Stimulated activated CD8-positive, alpha-beta memory T cell treated with anti-CD3 and anti-CD28 coated beads, Interleukin-12 subunit alpha, Interleukin-12 subunit beta, amount 100 ng/mL, for 4 hours (primary cell): ENCODE results near the gene FBXW9.
"Not testable (repeated sequence)": the region's sequence is repeated elsewhere in the genome, so short reads cannot be mapped to it uniquely, and the experiment has no call there.

Experiments
- DNase-seq: peaks from one replicate; pipeline ENCODE4 v3.0.0-alpha.2; 2020; ENCODE audit warnings: low read depth

The FBXW9 gene

DNA sequence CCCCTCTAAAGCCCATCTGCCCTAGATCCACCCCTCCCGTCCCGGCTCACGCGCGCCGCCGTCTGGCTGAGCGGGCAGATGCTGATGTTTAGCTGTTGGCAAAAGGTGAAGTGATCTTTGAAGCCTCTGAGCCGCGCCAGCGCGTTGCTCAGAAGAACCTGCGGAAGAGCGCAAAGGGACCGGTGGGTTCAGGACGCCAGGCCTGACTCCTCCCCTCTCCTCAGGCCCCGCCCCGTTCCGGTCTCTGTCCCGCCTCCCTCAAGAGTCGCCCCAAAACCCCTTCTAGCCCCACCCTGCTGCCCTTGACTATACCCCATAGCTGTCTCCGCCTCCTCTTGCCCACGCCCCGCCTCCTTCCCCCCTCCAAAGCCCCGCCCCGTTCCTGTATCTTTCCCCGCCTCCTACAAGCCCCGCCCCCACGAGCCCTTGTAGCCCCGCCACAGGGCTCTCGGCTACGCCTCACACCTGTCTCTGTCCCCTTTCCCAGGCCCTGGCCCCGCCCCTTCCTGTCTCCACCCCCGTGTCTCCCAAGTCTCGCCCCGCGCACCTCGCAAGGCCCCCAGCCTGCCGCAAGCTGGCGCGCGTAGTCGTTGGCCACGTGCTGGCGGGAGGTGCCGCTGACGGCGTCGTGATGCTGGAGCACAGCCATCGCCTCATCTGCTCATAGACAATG is 39.4 kb downstream of the FBXW9 start:
- no peak for DNase-seq

DNA sequence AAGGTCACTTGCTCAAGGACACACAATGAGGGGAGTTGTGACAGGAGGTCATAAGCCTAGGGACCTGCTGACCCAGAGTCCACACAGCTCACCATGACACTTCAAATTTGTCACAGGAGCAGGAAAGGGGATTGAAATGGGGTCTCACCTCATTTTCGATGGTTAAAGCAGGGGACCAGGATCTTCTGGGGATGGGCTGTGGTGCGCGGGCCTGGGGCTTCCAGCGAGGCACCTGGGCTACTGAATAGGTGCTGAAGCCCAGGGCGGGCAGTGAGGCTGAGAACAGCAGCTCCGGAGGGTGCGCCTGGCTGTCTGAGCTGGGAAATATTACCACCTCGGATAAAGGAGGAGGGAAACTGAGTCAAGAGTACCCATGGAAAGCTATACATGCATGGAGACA is 40.9 kb downstream of the FBXW9 start:
- no peak for DNase-seq

DNA sequence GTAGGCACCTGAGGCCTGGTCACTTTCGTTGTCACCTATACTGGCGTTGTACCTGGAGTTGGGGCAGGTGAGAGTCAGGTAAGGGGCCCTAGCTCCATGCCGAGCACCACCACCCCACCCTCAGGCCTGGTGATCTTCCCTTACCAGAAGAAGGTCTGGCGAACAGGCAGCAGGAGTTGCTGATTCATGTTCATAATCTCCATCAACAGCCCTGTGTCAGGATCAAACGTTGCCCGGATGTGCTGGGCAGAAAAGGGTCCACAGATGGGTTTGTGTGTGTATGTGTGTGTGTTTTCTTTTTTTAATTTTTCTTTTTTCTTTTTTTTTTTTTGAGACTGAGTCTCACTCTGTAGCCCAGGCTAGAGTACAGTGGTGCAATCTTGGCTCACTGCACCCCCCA is 44.2 kb downstream of the FBXW9 start:
- no peak for DNase-seq

DNA sequence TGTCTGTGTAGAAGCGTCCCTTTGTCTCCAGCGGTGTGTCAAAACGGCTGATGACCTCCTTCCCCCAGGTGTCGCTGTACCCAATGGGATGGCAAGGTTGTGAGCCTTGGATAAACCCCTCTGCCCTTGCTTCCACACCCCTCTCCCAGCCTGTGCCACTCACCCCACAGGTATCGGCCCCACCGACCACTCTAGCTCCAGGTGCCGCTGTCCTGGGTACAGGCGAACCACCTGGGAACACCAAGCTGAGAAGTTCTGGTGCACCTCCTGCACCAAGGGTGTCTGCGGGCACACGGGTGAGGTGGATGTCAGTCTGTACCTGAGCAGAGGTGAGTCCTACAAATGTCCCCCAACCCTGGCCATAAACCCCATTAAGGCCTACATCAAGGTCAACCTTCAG is 46.5 kb downstream of the FBXW9 start:
- DNase-seq, result no peak

DNA sequence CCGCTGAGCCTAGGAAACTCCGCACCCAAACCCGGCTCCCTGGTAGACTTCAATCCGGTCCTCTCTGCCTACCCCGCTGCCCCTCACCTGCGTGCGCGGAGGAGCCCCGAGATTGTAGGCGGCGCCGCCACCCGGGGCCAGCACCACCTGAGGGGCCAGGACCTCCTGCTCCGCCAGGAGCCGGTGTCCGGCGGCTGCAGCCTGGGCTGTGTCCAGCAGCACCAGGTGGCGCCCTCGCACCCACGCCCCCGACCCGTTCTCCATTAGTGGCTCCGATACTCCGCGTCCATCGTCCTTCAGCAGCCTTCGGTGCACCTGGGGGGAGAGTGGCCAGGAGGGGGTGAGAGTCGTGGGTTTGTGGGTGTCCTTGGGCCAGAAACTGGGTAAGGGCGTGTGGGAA is 48.3 kb downstream of the FBXW9 start:
- no peak for DNase-seq

DNA sequence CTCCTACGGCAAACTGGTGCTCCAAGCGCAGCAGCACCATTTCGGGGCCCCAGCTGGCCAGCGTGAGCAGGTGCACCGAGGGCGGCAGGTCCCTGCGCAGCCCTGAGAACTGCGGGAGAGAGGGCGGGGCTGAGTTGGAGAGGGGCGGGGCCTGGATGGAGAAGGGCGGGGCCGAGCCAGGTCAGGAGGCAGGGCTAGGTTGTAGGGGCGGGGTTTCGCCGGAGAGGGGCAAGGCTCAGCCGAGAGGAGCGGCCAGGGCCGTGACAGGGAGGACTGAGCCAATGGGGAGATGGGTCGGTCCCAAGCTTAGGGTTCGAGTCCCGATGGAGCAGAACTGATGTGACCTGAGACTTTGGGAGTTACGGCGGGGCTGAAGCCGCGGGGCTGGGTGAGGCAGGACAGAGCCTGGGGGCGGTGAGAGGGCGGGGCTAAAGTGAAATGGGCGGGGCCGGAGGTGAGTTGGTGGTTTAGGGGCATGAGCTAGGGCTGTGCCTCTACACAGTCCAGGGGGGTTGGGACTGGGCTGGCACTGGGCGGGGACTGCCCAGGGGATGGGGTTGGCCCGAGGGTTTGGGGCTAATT is 48.9 kb downstream of the FBXW9 start:
- DNase-seq, result no peak

- no peak for DNase-seq
These were observed 49.4 kb downstream of the FBXW9 start for GRCh38 chr19:12647047-12647446.

GRCh38 chr19:12646551-12646950 is 49.9 kb downstream of the FBXW9 start:
- no peak for DNase-seq

- not testable (repeated sequence) for DNase-seq
These were observed 52.7 kb downstream of the FBXW9 start for GRCh38 chr19:12643716-12644115.

- no peak for DNase-seq
These were observed 53.9 kb downstream of the FBXW9 start for GRCh38 chr19:12642506-12642905.

DNA sequence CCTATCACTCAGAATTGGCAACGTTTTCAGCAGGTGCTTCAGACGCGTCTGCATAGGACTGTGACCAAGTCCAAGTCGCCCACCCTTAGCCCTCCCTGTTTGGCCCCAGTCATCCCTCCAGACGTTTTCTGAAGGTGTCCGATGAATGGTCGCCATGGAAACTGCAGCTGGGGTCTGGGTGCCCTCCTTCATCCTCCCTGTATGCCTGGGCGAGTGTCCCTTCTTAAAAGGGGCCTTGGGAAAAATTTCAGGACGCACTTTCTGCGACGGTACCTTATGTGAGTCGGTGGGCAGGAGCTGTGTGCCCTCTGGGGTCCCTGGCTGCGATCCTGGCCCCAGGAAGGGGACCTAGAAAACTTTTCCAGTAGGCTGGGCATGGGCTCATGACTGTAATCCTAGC is 55.0 kb downstream of the FBXW9 start:
- DNase-seq, result no peak

DNA sequence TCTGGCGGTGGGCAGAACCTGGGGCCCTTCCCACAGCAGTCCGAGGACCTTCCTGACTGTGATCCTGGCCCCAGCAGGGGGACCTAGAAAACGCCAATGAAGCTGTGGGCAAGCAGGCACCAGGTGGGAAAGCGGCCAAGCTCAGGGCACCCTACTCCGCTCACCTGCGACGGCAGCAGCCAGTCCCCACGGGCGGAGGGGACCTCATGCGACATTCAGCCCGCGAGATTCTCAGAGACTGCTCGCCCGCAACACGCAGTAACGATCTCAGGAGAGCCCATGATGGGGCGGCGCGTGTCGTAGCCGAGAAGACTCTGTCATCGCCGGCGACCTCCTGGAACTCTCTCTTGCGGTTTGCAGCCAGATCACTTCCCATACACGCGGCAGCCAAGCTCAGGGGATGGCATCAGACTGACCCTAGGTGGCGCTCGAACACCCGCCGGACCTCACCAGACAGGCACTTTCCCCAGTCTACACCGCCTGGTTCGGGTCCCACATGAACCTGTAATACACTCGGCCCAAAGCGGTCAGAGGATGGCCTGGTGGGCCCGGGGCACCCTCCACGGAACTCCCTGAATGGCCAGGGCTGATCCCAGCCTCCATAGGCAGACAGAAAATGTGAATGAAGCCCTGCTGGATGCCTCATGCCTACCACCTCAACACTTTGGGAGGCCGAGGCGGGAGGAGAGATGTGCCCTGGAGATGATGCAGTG is 56.4 kb downstream of the FBXW9 start:
- DNase-seq, result peak; percentile 74
